ENCODE measurements around the gene ACOT7.

GRCh38 chr1:6276811-6277555, 116.6 kb downstream of the ACOT7 start:
- TF ChIP-seq CTCF (IDR thresholded peaks at IDR 0.05), result no peak
- TF ChIP-seq POLR2A (IDR thresholded peaks at IDR 0.05), result no peak

Data from testis (tissue), 2 donors.